DOHH2 (cell line): ENCODE data around the gene ACP2.

ENCODE experiments used
- H3F3A ChIP-seq: fragments of 200-600 bp; sonication (generic), shearing (Covaris generic); 2 replicates; pipeline ENCODE4 v1.6.0; 2016; ENCODE audit warnings: antibody characterized with exemption, mild to moderate bottlenecking; ENCODE audit not compliant: control insufficient read depth, insufficient read depth
- H3K27ac ChIP-seq: fragments of 200-600 bp; sonication (generic); 2 replicates; pipeline ENCODE4 v1.5.1; 2014; ENCODE audit warnings: low read depth, mild to moderate bottlenecking, low read length, moderate library complexity
- H3K27me3 ChIP-seq: fragments of 200-600 bp; sonication (generic); 2 replicates; pipeline ENCODE4 v1.6.1; 2014; ENCODE audit warnings: mild to moderate bottlenecking, low read length, mixed read lengths; ENCODE audit not compliant: control insufficient read depth
- H3K36me3 ChIP-seq: fragments of 200-600 bp; sonication (generic); 2 replicates; pipeline ENCODE4 v1.6.1; 2014; ENCODE audit warnings: mild to moderate bottlenecking, low read length, moderate library complexity, mixed read lengths; ENCODE audit not compliant: control insufficient read depth
- H3K4me1 ChIP-seq: fragments of 200-600 bp; sonication (generic); 2 replicates; pipeline ENCODE4 v1.6.1; 2014; ENCODE audit warnings: mild to moderate bottlenecking, low read length, mixed read lengths; ENCODE audit not compliant: control insufficient read depth
- H3K4me2 ChIP-seq: fragments of 200-600 bp; sonication (generic); 2 replicates; pipeline ENCODE4 v1.6.0; 2014; ENCODE audit warnings: mild to moderate bottlenecking, low read length, moderate library complexity
- H3K4me3 ChIP-seq: fragments of 200-600 bp; sonication (generic); 2 replicates; pipeline ENCODE4 v1.5.1; 2014; ENCODE audit warnings: mild to moderate bottlenecking, low read length, mixed read lengths
- H3K79me2 ChIP-seq: fragments of 200-600 bp; sonication (generic); 2 replicates; pipeline ENCODE4 v1.6.1; 2014; ENCODE audit warnings: mild to moderate bottlenecking, low read length, mixed read lengths; ENCODE audit not compliant: control insufficient read depth
- H3K9me2 ChIP-seq: fragments of 200-600 bp; sonication (generic); replicated peaks from 2 replicates; pipeline ENCODE4 v1.6.1; 2014; ENCODE audit warnings: mild to moderate bottlenecking, low read length, mixed read lengths; ENCODE audit not compliant: control insufficient read depth
- H3K9me3 ChIP-seq: fragments of 200-600 bp; sonication (generic); 2 replicates; pipeline ENCODE4 v1.6.1; 2014; ENCODE audit warnings: antibody characterized with exemption, low read length, mixed read lengths; ENCODE audit not compliant: control insufficient read depth, insufficient read depth
- H4K20me1 ChIP-seq: fragments of 200-600 bp; sonication (generic); 2 replicates; pipeline ENCODE4 v1.6.0; 2014; ENCODE audit warnings: low read depth, mild to moderate bottlenecking, antibody characterized with exemption, low read length, moderate library complexity; ENCODE audit not compliant: control insufficient read depth, insufficient read depth
- EZH2phosphoT487 ChIP-seq: fragments of 200-600 bp; sonication (generic); IDR thresholded peaks from 2 replicates; pipeline ENCODE4 v1.6.1; 2017; ENCODE audit warnings: borderline replicate concordance, mild to moderate bottlenecking, antibody characterized with exemption, low read length, moderate library complexity, mixed read lengths
- TF ChIP-seq, protein P1 (sequence below): fragments of 200-600 bp; sonication (generic); IDR thresholded peaks from one replicate; pipeline ENCODE4 v1.5.1; 2014; ENCODE audit warnings: antibody characterized with exemption, mild to moderate bottlenecking, low read depth, low read length; ENCODE audit not compliant: poor library complexity, severe bottlenecking

Gene ACP2

DNA sequence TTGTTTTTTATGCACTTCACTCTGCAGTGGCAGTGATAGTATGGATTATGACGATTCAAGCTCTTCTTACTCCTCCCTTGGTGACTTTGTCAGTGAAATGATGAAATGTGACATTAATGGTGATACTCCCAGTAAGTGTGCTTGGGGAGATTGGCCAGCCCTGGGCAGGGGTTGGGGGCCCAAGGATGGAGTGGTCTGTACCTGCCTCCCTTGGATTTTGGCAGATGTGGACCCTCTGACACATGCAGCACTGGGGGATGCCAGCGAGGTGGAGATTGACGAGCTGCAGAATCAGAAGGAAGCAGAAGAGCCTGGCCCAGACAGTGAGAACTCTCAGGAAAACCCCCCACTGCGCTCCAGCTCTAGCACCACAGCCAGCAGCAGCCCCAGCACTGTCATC is 35.5 kb upstream of the ACP2 start:
- Histone ChIP-seq H3K4me1 (no peaks in the 10 kb centered on the region), H3K36me3 (peaks cover 77% of the 10 kb centered on the region), H3K79me2 (no peaks in the 10 kb centered on the region), H3K27ac (no peak overlapping the region), H3F3A (no peaks in the 10 kb centered on the region), H3K4me2 (no peak overlapping the region), H4K20me1 (no peaks in the 10 kb centered on the region), H3K27me3 (no peaks in the 10 kb centered on the region), H3K4me3 (no peak overlapping the region), H3K9me3 (no peaks in the 10 kb centered on the region), H3K9me2 (no peaks in the 10 kb centered on the region)
- TF ChIP-seq EZH2phosphoT487, result no peak
- TF ChIP-seq, protein P1, sequence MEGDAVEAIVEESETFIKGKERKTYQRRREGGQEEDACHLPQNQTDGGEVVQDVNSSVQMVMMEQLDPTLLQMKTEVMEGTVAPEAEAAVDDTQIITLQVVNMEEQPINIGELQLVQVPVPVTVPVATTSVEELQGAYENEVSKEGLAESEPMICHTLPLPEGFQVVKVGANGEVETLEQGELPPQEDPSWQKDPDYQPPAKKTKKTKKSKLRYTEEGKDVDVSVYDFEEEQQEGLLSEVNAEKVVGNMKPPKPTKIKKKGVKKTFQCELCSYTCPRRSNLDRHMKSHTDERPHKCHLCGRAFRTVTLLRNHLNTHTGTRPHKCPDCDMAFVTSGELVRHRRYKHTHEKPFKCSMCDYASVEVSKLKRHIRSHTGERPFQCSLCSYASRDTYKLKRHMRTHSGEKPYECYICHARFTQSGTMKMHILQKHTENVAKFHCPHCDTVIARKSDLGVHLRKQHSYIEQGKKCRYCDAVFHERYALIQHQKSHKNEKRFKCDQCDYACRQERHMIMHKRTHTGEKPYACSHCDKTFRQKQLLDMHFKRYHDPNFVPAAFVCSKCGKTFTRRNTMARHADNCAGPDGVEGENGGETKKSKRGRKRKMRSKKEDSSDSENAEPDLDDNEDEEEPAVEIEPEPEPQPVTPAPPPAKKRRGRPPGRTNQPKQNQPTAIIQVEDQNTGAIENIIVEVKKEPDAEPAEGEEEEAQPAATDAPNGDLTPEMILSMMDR, result no peak

DNA sequence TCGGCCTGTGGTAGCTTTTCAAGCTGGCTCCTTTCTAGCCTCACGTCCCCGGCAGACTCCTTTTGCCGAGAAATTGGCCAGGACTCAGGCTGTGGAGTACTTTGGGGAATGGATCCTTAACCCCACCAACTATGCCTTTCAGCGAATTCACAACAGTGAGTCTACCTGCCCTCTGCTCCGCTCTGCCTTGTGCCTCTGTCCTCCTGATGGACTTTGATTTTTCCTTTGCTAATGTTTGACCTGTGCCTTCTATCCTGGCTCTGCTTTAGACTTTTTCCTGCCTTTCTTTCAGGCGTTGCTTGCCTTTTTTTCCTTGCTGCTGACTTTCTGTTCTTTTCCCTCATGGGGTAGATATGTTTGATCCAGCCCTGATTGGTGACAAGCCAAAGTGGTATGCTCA is 33.8 kb upstream of the ACP2 start:
- no peak overlapping the region for H3K4me2 ChIP-seq
- H3K27ac ChIP-seq, result no peak overlapping the region
- H3K4me1 ChIP-seq, result no peaks in the 10 kb centered on the region
- no peaks in the 10 kb centered on the region for H3K9me2 ChIP-seq
- no peak overlapping the region for H3K4me3 ChIP-seq
- TF ChIP-seq, protein P1, result no peak
- no peaks in the 10 kb centered on the region for H3K27me3 ChIP-seq
- no peaks in the 10 kb centered on the region for H3K9me3 ChIP-seq
- peaks cover 78% of the 10 kb centered on the region for H3K36me3 ChIP-seq
- H4K20me1 ChIP-seq, result no peaks in the 10 kb centered on the region
- no peaks in the 10 kb centered on the region for H3K79me2 ChIP-seq
- 0 out of 2 replicates have a peak, but pooled peaks cover 7% of the 10 kb centered on the region for H3F3A ChIP-seq

DNA sequence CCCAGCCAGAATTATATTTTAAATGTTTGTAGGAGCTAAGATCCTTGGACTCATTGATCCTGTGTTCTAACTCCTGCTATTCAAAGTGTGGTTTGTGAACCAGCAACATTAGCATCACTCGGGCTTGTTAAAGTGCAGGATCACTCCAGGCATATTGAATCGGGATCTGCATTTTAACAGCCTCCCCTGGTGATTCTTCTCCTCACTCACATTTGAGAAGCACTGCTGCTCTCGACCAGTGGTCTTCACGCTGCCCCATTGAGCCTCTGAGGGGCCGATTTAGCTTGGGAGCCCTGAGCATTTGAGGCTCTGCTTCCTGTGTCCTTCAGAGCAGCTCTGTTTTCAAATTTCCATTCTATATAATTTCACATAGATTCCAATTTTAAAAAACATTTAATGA is 32.2 kb upstream of the ACP2 start:
- no peaks in the 10 kb centered on the region for H3K9me3 ChIP-seq
- 0 out of 2 replicates have a peak, but pooled peaks cover 7% of the 10 kb centered on the region for H3F3A ChIP-seq
- peaks cover 84% of the 10 kb centered on the region for H3K36me3 ChIP-seq
- H3K27ac ChIP-seq, result no peak overlapping the region
- H3K27me3 ChIP-seq, result no peaks in the 10 kb centered on the region
- TF ChIP-seq EZH2phosphoT487, result no peak
- TF ChIP-seq, protein P1, result no peak
- no peak overlapping the region for H3K4me3 ChIP-seq
- no peaks in the 10 kb centered on the region for H4K20me1 ChIP-seq
- no peaks in the 10 kb centered on the region for H3K9me2 ChIP-seq
- H3K79me2 ChIP-seq, result peaks cover 1% of the 10 kb centered on the region
- no peak overlapping the region for H3K4me2 ChIP-seq
- no peaks in the 10 kb centered on the region for H3K4me1 ChIP-seq

GRCh38 chr11:47280099-47280498 is 31.5 kb upstream of the ACP2 start:
- H3K27ac ChIP-seq, result no peak overlapping the region
- H3K27me3 ChIP-seq, result no peaks in the 10 kb centered on the region
- TF ChIP-seq, protein P1, result no peak
- TF ChIP-seq EZH2phosphoT487, result no peak
- no peak overlapping the region for H3K4me3 ChIP-seq
- H3F3A ChIP-seq, result 0 out of 2 replicates have a peak, but pooled peaks cover 7% of the 10 kb centered on the region
- no peak overlapping the region for H3K4me2 ChIP-seq
- peaks cover 84% of the 10 kb centered on the region for H3K36me3 ChIP-seq
- H3K4me1 ChIP-seq, result no peaks in the 10 kb centered on the region
- no peaks in the 10 kb centered on the region for H3K9me3 ChIP-seq
- peaks cover 7% of the 10 kb centered on the region for H3K79me2 ChIP-seq
- H4K20me1 ChIP-seq, result no peaks in the 10 kb centered on the region
- H3K9me2 ChIP-seq, result no peaks in the 10 kb centered on the region
